Type B pancreatic cell (in vitro differentiated cells): ENCODE data around the gene CEP85. TPM values are rescaled to one million over a fixed set of nuclear protein-coding genes. Genes with fewer than 3 reads are reported as not detected.
"Not testable (repeated sequence)": the region's sequence is repeated elsewhere in the genome, so short reads cannot be mapped to it uniquely, and the experiment has no call there.

Source experiments
- DNase-seq: peaks from one replicate; pipeline ENCODE4 v3.0.0; 2021; ENCODE audit warnings: mixed read lengths; ENCODE audit not compliant: unreplicated experiment; ENCODE audit errors: extremely low spot score
- H3K27ac Mint-ChIP-seq: 2 replicates; pipeline ENCODE4 v1.8.0; 2021; ENCODE audit warnings: mild to moderate bottlenecking, mixed read lengths
- H3K27me3 Mint-ChIP-seq: 2 replicates; pipeline ENCODE4 v1.8.0; 2021; ENCODE audit warnings: mixed read lengths
- H3K36me3 Mint-ChIP-seq: 2 replicates; pipeline ENCODE4 v1.8.0; 2021; ENCODE audit warnings: mixed read lengths
- H3K4me1 Mint-ChIP-seq: one replicate; pipeline ENCODE4 v1.8.0; 2021; ENCODE audit warnings: mixed read lengths; ENCODE audit not compliant: unreplicated experiment
- H3K4me3 Mint-ChIP-seq: 2 replicates; pipeline ENCODE4 v1.8.0; 2021; ENCODE audit warnings: mild to moderate bottlenecking, mixed read lengths
- H3K9me3 Mint-ChIP-seq: 2 replicates; pipeline ENCODE4 v1.8.0; 2021; ENCODE audit warnings: mixed read lengths
- CTCF ChIP-seq: fragments of 200-600 bp; sonication (generic); conservative IDR thresholded peaks from 2 replicates; pipeline ENCODE4 v1.5.0; 2021; ENCODE audit warnings: antibody characterized with exemption, mild to moderate bottlenecking
- total RNA-seq: library from RNA; stranded (reverse); gene quantifications from 2 replicates; pipeline ENCODE4 v1.2.1, GENCODE V29; 2021; ENCODE audit warnings: low replicate concordance

The CEP85 gene
- total RNA-seq, 1 donor from 2014 or later, result 26.8 TPM

- Mint-ChIP-seq H3K4me1 (peaks cover 13% of the 10 kb centered on the region), H3K9me3 (no peaks in the 10 kb centered on the region), H3K27me3 (peaks cover 5% of the 10 kb centered on the region), H3K4me3 (peak overlapping the region; percentile 90), H3K27ac (no peak overlapping the region), H3K36me3 (no peaks in the 10 kb centered on the region)
- no peak for DNase-seq
- no peak for TF ChIP-seq CTCF
Observed at GRCh38 chr1:26224606-26225005, 9.4 kb upstream of the CEP85 start.

GRCh38 chr1:26225033-26225831 lies 8.8 kb upstream of the CEP85 start:
- Mint-ChIP-seq H3K27ac (peak overlapping the region; percentile 60), H3K27me3 (peaks cover 5% of the 10 kb centered on the region), H3K4me1 (peaks cover 10% of the 10 kb centered on the region), H3K9me3 (no peaks in the 10 kb centered on the region), H3K4me3 (peak overlapping the region; percentile 90), H3K36me3 (no peaks in the 10 kb centered on the region)
- peak; percentile 77 for DNase-seq
- TF ChIP-seq CTCF, result no peak

GRCh38 chr1:26230682-26231081 lies 3.3 kb upstream of the CEP85 start:
- H3K4me1 Mint-ChIP-seq, result peaks cover 17% of the 10 kb centered on the region
- H3K27me3 Mint-ChIP-seq, H3K36me3 Mint-ChIP-seq, H3K9me3 Mint-ChIP-seq, H3K4me3 Mint-ChIP-seq, H3K27ac Mint-ChIP-seq, DNase-seq: not testable (repeated sequence)

- no peak for DNase-seq
- no peak for TF ChIP-seq CTCF
- Mint-ChIP-seq H3K4me3 (peak overlapping the region; percentile 98), H3K27ac (peak overlapping the region; percentile 89), H3K9me3 (peaks cover 6% of the 10 kb centered on the region), H3K4me1 (peaks cover 34% of the 10 kb centered on the region), H3K27me3 (no peaks in the 10 kb centered on the region), H3K36me3 (peaks cover 8% of the 10 kb centered on the region)
Observed at GRCh38 chr1:26234644-26235370, 807 bp downstream of the CEP85 start.

- Mint-ChIP-seq H3K27me3 (no peaks in the 10 kb centered on the region), H3K4me3 (peak overlapping the region; percentile 71), H3K4me1 (peaks cover 34% of the 10 kb centered on the region), H3K27ac (peak overlapping the region; percentile 93), H3K9me3 (peaks cover 6% of the 10 kb centered on the region), H3K36me3 (peaks cover 14% of the 10 kb centered on the region)
- no peak for DNase-seq
- TF ChIP-seq CTCF, result no peak
Observed at GRCh38 chr1:26237230-26237966, 3.4 kb downstream of the CEP85 start.
